Progenitor cell of endocrine pancreas (in vitro differentiated cells): ENCODE results near the gene ZNF565. TPM values are rescaled to one million over a fixed set of nuclear protein-coding genes. Genes with fewer than 3 reads are reported as not detected.
A peak's percentile ranks its signal among the peaks of the same experiment; 100 is the strongest.

Experiments
- DNase-seq: peaks from one replicate; pipeline ENCODE4 v3.0.0; 2021; ENCODE audit warnings: low spot score; ENCODE audit not compliant: unreplicated experiment
- H3K27ac Mint-ChIP-seq: 2 replicates; pipeline ENCODE4 v1.8.0; 2021; ENCODE audit warnings: mild to moderate bottlenecking, moderate library complexity, mixed read lengths
- H3K27me3 Mint-ChIP-seq: 2 replicates; pipeline ENCODE4 v1.8.0; 2021; ENCODE audit warnings: mixed read lengths
- H3K36me3 Mint-ChIP-seq: 2 replicates; pipeline ENCODE4 v1.8.0; 2022; ENCODE audit warnings: mixed read lengths; ENCODE audit not compliant: insufficient read depth
- H3K4me1 Mint-ChIP-seq: 2 replicates; pipeline ENCODE4 v1.8.0; 2021; ENCODE audit warnings: low read depth, mixed read lengths
- H3K4me3 Mint-ChIP-seq: 2 replicates; pipeline ENCODE4 v1.8.0; 2021; ENCODE audit warnings: low read depth, mild to moderate bottlenecking, moderate library complexity, mixed read lengths
- H3K9me3 Mint-ChIP-seq: 2 replicates; pipeline ENCODE4 v1.8.0; 2021; ENCODE audit warnings: low read depth, mixed read lengths
- total RNA-seq: library from RNA; stranded (reverse); gene quantifications from 2 replicates; pipeline ENCODE4 v1.2.1, GENCODE V29; 2021
- TF ChIP-seq, protein P1 (sequence below): fragments of 200-600 bp; sonication (generic); IDR thresholded peaks from one replicate; pipeline ENCODE4 v1.5.0; 2021; ENCODE audit warnings: antibody characterized with exemption, mild to moderate bottlenecking; ENCODE audit not compliant: unreplicated experiment

Gene ZNF565
- total RNA-seq, 1 donor from 2014 or later = 8.2 TPM

DNA sequence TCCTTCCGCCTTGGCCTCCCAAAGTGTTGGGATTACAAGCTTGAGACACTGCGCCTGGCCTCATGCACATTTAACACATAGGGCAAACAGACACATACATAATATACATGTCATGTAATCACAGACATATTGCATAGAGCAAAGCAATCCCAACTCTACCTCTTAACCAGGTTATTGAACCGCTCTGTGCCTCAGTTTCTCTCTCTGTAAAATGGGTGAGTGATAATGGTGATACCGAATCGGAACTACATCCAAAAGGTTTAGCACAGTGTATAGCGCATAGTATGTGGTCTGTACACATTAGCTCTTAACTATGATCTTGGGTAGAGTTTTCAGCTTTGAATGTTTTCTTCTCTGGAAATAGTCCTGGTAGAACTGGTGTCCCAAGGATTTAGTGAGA, 69.8 kb downstream of the ZNF565 start:
- TF ChIP-seq, protein P1, sequence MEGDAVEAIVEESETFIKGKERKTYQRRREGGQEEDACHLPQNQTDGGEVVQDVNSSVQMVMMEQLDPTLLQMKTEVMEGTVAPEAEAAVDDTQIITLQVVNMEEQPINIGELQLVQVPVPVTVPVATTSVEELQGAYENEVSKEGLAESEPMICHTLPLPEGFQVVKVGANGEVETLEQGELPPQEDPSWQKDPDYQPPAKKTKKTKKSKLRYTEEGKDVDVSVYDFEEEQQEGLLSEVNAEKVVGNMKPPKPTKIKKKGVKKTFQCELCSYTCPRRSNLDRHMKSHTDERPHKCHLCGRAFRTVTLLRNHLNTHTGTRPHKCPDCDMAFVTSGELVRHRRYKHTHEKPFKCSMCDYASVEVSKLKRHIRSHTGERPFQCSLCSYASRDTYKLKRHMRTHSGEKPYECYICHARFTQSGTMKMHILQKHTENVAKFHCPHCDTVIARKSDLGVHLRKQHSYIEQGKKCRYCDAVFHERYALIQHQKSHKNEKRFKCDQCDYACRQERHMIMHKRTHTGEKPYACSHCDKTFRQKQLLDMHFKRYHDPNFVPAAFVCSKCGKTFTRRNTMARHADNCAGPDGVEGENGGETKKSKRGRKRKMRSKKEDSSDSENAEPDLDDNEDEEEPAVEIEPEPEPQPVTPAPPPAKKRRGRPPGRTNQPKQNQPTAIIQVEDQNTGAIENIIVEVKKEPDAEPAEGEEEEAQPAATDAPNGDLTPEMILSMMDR = no peak
- no peaks in the 10 kb centered on the region for H3K27me3 Mint-ChIP-seq
- no peak for DNase-seq
- H3K9me3 Mint-ChIP-seq = peaks cover 4% of the 10 kb centered on the region
- peaks cover 29% of the 10 kb centered on the region for H3K36me3 Mint-ChIP-seq
- H3K4me1 Mint-ChIP-seq = peaks cover 6% of the 10 kb centered on the region
- no peak overlapping the region for H3K27ac Mint-ChIP-seq
- no peak overlapping the region for H3K4me3 Mint-ChIP-seq

DNA sequence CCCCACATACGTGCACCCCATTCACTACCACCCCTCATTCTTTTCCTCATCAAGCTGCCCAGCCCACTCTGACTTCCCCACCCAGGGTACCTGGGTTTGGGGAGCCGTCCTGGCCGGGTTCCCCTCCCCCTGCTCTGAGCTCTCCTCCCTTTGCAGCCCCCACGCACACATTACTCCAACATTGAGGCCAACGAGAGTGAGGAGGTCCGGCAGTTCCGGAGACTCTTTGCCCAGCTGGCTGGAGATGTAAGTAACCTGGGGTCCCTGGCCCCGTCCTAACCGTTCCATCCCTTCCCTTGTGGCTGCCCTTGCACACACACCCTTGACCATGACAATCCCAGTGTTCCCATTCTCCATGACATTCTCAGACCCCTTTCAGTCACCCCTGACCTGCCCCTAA, 72.0 kb downstream of the ZNF565 start:
- DNase-seq = no peak
- H3K4me1 Mint-ChIP-seq = peaks cover 8% of the 10 kb centered on the region
- no peak overlapping the region for H3K27ac Mint-ChIP-seq
- no peaks in the 10 kb centered on the region for H3K27me3 Mint-ChIP-seq
- H3K9me3 Mint-ChIP-seq = peaks cover 4% of the 10 kb centered on the region
- peak overlapping the region; percentile 33 for H3K4me3 Mint-ChIP-seq
- TF ChIP-seq, protein P1 = no peak
- H3K36me3 Mint-ChIP-seq = peaks cover 25% of the 10 kb centered on the region

DNA sequence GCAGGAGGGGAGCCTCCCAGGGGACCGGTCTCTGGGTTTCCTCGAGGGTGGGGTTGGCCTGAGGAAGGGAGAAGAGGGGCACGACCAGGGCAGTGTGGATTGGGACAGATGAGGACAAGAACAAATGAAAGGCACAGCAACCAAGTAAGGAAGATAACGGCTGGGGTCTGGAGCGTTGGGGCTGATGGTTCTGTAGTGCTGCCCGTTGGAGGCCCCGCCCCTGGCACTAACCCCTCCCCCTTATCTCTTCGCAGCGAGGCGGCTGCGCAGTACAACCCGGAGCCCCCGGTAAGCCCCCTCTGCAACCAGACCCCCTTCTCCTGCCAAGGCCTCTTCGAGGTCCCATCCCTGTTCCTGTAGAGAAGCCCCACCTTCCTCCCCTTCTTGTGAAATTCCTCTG, 72.4 kb downstream of the ZNF565 start:
- TF ChIP-seq, protein P1 = no peak
- Mint-ChIP-seq H3K4me1 (peaks cover 8% of the 10 kb centered on the region), H3K9me3 (peaks cover 4% of the 10 kb centered on the region), H3K4me3 (peak overlapping the region; percentile 98), H3K27ac (no peak overlapping the region), H3K36me3 (peaks cover 23% of the 10 kb centered on the region), H3K27me3 (no peaks in the 10 kb centered on the region)
- DNase-seq = no peak

DNA sequence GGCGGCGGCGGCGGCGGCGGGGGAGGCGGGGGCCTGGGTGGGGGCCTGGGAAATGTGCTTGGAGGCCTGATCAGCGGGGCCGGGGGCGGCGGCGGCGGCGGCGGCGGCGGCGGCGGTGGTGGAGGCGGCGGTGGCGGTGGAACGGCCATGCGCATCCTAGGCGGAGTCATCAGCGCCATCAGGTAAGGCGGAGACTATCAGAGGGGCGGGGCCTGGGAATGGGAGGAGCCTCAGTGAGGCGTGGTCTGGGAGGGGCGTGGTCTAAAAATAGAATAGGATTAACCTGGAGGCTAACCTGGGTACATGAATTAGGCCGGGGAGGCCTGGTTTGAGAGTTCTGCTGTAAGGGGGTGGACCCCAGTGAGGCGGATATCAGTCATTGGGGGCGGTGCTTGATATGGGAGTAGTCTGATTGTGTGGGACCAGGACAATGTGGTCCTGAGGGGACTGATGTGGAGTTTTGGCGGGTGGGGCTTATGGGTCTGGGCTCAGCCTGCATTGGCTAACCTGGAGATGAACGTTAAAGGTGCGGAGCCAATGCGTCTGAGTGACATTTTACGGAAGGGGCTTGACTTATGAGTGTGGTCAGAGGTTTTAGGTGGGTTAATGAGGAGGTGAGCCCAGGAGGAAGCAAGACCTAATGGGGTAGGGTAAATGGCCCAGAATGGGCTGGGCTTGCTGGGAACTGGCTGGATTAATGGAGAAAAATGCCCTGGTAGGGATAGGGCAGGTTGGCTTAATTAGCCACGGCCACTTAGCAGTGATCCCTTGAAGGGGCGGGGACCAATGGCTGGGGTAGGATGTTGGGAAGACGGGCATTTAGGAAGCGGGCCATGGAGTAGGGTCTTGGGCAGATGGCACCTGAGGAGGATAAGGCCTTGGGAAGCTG, 73.2 kb downstream of the ZNF565 start:
- Mint-ChIP-seq H3K36me3 (peaks cover 18% of the 10 kb centered on the region), H3K27me3 (peaks cover 5% of the 10 kb centered on the region), H3K4me3 (peak overlapping the region; percentile 98), H3K27ac (peak overlapping the region; percentile 98), H3K9me3 (peaks cover 4% of the 10 kb centered on the region), H3K4me1 (peaks cover 11% of the 10 kb centered on the region)
- DNase-seq = peak; percentile 80
- TF ChIP-seq, protein P1 = no peak

DNA sequence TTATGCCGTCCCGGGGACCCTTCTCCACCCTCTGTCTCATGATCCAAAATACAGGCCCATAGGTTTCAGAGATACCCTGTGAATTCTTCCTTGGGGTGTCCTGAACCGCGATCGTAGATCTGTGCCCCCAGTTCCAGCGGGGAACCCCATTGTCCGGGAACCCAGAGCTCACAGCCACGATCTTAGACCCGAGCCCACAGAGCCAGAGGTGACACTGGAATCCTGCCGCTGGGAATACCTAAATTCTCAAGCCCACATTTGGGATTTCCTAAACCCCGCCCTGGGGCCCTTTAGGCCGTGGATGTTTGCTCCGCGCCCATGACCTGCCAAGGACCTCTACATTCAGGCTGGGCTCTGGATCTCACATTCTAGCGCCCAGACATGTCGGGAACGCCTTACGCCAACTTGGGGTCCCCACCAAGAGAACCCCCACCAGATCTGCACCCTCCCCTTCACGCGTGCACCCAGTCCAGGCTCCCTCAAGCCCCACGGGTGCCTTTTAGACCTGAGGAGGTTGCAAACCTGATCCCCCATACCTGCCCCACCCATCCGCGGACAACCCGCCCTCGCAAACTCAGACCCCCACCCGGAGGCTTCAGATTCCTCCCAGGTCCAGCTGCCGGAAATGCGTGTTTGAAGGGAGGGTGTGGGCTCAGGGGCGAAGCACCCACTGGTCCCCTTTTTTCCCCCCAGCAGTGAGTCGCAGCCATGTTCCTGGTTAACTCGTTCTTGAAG, 74.0 kb downstream of the ZNF565 start:
- Mint-ChIP-seq H3K36me3 (peaks cover 17% of the 10 kb centered on the region), H3K4me3 (peak overlapping the region; percentile 98), H3K9me3 (peaks cover 4% of the 10 kb centered on the region), H3K27ac (peak overlapping the region; percentile 98), H3K4me1 (peaks cover 11% of the 10 kb centered on the region), H3K27me3 (peaks cover 5% of the 10 kb centered on the region)
- TF ChIP-seq, protein P1 = no peak
- DNase-seq = no peak
